K562 (cell line): ENCODE measurements around the gene PIMREG. TPM values are rescaled to one million over a fixed set of nuclear protein-coding genes. Genes with fewer than 3 reads are reported as not detected.

Experiments used
- ATAC-seq: fragments of 200-7000 bp; cut with Tn5 transposase; 3 replicates; pipeline ENCODE4 v1.9.1; 2020; ENCODE audit warnings: moderate library complexity
- BruUV-seq: library from RNA; stranded (reverse); fragments of 400-500 nt; replicated peaks from 2 replicates; lab custom pipeline; 2021; lab: Mats Ljungman, UMichigan
- CTCF ChIA-PET: fragments of 300-600 bp; formaldehyde crosslinking; extraction: SDS; loops from one replicate; lab custom pipeline; 2021; ENCODE audit warnings: low intra/inter-chr PET ratio; lab: Yijun Ruan, JAX
- POLR2A ChIA-PET: fragments of 300-600, 350-650 bp; sonication (Branson Sonifier 250); formaldehyde crosslinking; extraction: SDS; loops from one replicate; lab custom pipeline; 2021; ENCODE audit warnings: antibody characterized with exemption, inconsistent platforms; lab: Yijun Ruan, JAX
- DNase-seq, 4 experiments: peaks; one replicate each; pipeline versions ENCODE4 v3.0.0 to v3.0.0-alpha.2; 2011 to 2018; ENCODE audit warnings: low spot score in 3 of 4, mixed read lengths in 3 of 4; ENCODE audit errors: extremely low read depth in 1 of 4
- FAIRE-seq: peaks from 2 replicates; lab custom pipeline; 2011; peaks lifted over from hg19 to GRCh38; lab: Jason Lieb, UNC
- H2AFZ ChIP-seq: 2 replicates; pipeline ENCODE4 v1.6.0; 2011; ENCODE audit warnings: low read depth, low read length, control low read depth, inconsistent platforms
- H3K27ac ChIP-seq: fragments of 200-600 bp; 3 replicates; pipeline ENCODE4 v1.8.0; 2011; ENCODE audit warnings: low read depth, mild to moderate bottlenecking, control low read depth, inconsistent platforms, low read length, moderate library complexity, mixed read lengths; ENCODE audit errors: extremely low read depth
- H3K27me3 ChIP-seq, 2 experiments: fragments of 300-600 bp in 1 of 2; 2 replicates in 1 of 2; 3 replicates in 1 of 2; pipeline versions ENCODE4 v1.6.0 to v1.8.0; 2011; ENCODE audit warnings: inconsistent platforms in 2 of 2, low read length in 2 of 2, mild to moderate bottlenecking in 1 of 2, mixed read lengths in 1 of 2, moderate library complexity in 1 of 2; ENCODE audit not compliant: control insufficient read depth in 2 of 2, insufficient read depth in 2 of 2
- H3K36me3 ChIP-seq: fragments of 300-600 bp; 3 replicates; pipeline ENCODE4 v1.8.0; 2011; ENCODE audit warnings: mild to moderate bottlenecking, low read length, inconsistent platforms; ENCODE audit not compliant: control insufficient read depth, insufficient read depth
- H3K4me1 ChIP-seq, 2 experiments: fragments of 200-600 bp in 1 of 2; replicated peaks in 1 of 2; 2 replicates in 1 of 2; 3 replicates in 1 of 2; pipeline versions ENCODE4 v1.5.1 to v1.8.0; 2011; ENCODE audit warnings: inconsistent platforms in 2 of 2, low read length in 2 of 2, mild to moderate bottlenecking in 1 of 2, mixed read lengths in 1 of 2, moderate library complexity in 1 of 2; ENCODE audit not compliant: control insufficient read depth in 2 of 2, insufficient read depth in 2 of 2
- H3K4me2 ChIP-seq: 2 replicates; pipeline ENCODE4 v1.6.1; 2011; ENCODE audit warnings: low read length, control low read depth, inconsistent platforms, mixed read lengths; ENCODE audit not compliant: insufficient read depth
- H3K4me3 ChIP-seq: fragments of 200-600 bp; sonication (generic), shearing (Covaris generic); 2 replicates; pipeline ENCODE4 v1.5.1; 2016; ENCODE audit warnings: control low read depth, inconsistent platforms
- H3K79me2 ChIP-seq: fragments of 200-600 bp; 3 replicates; pipeline ENCODE4 v1.8.0; 2011; ENCODE audit warnings: low read length, inconsistent platforms; ENCODE audit not compliant: control insufficient read depth, insufficient read depth
- H3K9ac ChIP-seq, 2 experiments: 2 replicates each; pipeline versions ENCODE4 v1.6.0 to v1.6.1; 2011; ENCODE audit warnings: low read depth in 2 of 2, low read length in 2 of 2, control low read depth in 1 of 2, inconsistent platforms in 1 of 2, mild to moderate bottlenecking in 1 of 2, mixed read lengths in 1 of 2; ENCODE audit not compliant: insufficient read depth in 1 of 2
- H3K9me1 ChIP-seq: one replicate; pipeline ENCODE4 v1.6.0; 2011; ENCODE audit warnings: inconsistent platforms, mild to moderate bottlenecking, low read length, moderate library complexity; ENCODE audit not compliant: control insufficient read depth, insufficient read depth
- H3K9me3 ChIP-seq: replicated peaks from 2 replicates; pipeline ENCODE4 v1.5.1; 2011; ENCODE audit warnings: low read depth, low read length, inconsistent platforms; ENCODE audit not compliant: control insufficient read depth, insufficient read depth
- H4K20me1 ChIP-seq: replicated peaks from 2 replicates; pipeline ENCODE4 v1.6.1; 2011; ENCODE audit warnings: low read length, inconsistent platforms, mixed read lengths; ENCODE audit not compliant: control insufficient read depth, insufficient read depth
- CBX3 ChIP-seq, 2 experiments: IDR thresholded peaks; 1 replicate in 1 of 2; 2 replicates in 1 of 2; pipeline ENCODE4 v1.6.1; 2012; ENCODE audit warnings: inconsistent platforms in 2 of 2, low read length in 2 of 2, borderline replicate concordance in 1 of 2, control low read depth in 1 of 2
- EGR1 ChIP-seq: fragments of 450-650 bp; conservative IDR thresholded peaks from 2 replicates; pipeline ENCODE4 v1.6.1; 2017; ENCODE audit warnings: mild to moderate bottlenecking
- FOXP1 ChIP-seq: sonication (generic); formaldehyde crosslinking; IDR thresholded peaks from 2 replicates; pipeline ENCODE4 v1.8.0; 2022; ENCODE audit warnings: mild to moderate bottlenecking, missing genetic modification reagents
- GATAD2B ChIP-seq: fragments of 450-650 bp; IDR thresholded peaks from 2 replicates; pipeline ENCODE4 v1.6.1; 2017; ENCODE audit warnings: mild to moderate bottlenecking, borderline replicate concordance
- LARP7 ChIP-seq: fragments of 450-650 bp; IDR thresholded peaks from 2 replicates; pipeline ENCODE4 v1.6.1; 2016
- ZC3H4 ChIP-seq: sonication (generic); formaldehyde crosslinking; IDR thresholded peaks from 2 replicates; pipeline ENCODE4 v1.9.0; 2021; ENCODE audit warnings: missing genetic modification reagents, borderline replicate concordance
- ZNF316 ChIP-seq: fragments of 450-650 bp; IDR thresholded peaks from 2 replicates; pipeline ENCODE4 v1.6.1; 2016
- whole genome bisulfite sequencing: fragments of 100-300 bp; shearing (Covaris generic); methylation state at CpG from one replicate; pipeline ENCODE4 v1.1.6; 2016; ENCODE audit warnings: low coverage, mixed read lengths; ENCODE audit not compliant: insufficient coverage; ENCODE audit errors: missing lambda C conversion rate; 5-methylcytosine and 5-hydroxymethylcytosine counted together
- in situ Hi-C: fragments of 300-500 bp; cut with MboI; formaldehyde crosslinking; loops from 4 replicates; pipeline ENCODE4 v1.15.0; 2018; ENCODE audit warnings: inconsistent platforms, mixed read lengths
- intact Hi-C: fragments of 100-400 bp; cut with micrococcal nuclease; formaldehyde crosslinking; loops from 2 replicates; pipeline ENCODE4 v1.14.2; 2022
- polyA plus RNA-seq, 8 experiments: library from polyadenylated mRNA; depleted of rRNA in 4 of 8; stranded (reverse) in 5 of 8; unstranded in 3 of 8; fragments of >200 nt; fragmentation: Nextera tagmentation in 2 of 8; fragmentation: Illumina TruSeq in 1 of 8; extraction: Ambion mirVana in 2 of 8; extraction: Trizol in 1 of 8; gene quantifications; 2 replicates each; pipeline versions ENCODE4 v1.2.1 to v1.2.3, GENCODE V29; 2011 to 2014; ENCODE audit warnings: inconsistent platforms in 1 of 8, missing spikeins in 1 of 8
- total RNA-seq, 7 experiments: library from RNA; depleted of rRNA in 6 of 7; stranded (reverse); fragments of >200 nt in 6 of 7; fragmentation: Illumina TruSeq in 2 of 7; extraction: Trizol in 2 of 7; gene quantifications; 2 replicates each; pipeline versions ENCODE4 v1.2.1 to v1.2.3, GENCODE V29; 2011 to 2021; ENCODE audit warnings: low replicate concordance in 1 of 7
- TF ChIP-seq, protein P1 (sequence below), 2 experiments: fragments of 450-650 bp; IDR thresholded peaks; 2 replicates each; pipeline ENCODE4 v1.6.1; 2016
- TF ChIP-seq, protein P2 (sequence below): fragments of 450-650 bp; IDR thresholded peaks from 2 replicates; pipeline ENCODE4 v1.6.1; 2018; ENCODE audit not compliant: partially characterized antibody

The PIMREG gene
- total and polyA plus RNA-seq, 9 of the 15 experiments (the other 6 are each of a cell fraction or from before 2014, with no cell fraction given): 1.1 to 16.7 (median 9.4) TPM

DNA sequence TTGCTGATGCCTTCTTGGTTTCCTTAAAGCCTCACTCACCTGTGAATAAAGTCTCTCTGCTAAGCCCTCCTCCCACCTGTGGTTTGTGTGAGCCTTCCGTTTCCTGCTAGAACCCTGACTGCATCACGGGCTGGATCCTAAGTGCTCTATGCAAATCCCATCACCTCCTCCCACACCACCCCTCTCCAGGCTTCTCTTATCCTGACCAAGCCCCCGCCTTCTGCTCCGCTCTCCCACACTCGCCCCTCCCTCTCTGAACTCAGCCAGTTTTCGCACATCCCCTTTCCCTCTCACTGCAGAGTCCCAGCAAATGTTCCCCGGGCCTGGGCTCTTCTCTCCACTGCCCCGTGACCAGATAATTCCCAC, 51.8 kb downstream of the PIMREG start:
- Histone ChIP-seq H3K27me3 (peaks cover 0 to 28% of the 10 kb centered on the region in 2 experiments; a peak in 4 of 5 replicates), H3K79me2 (no peaks in the 10 kb centered on the region), H3K36me3 (no peaks in the 10 kb centered on the region), H3K4me2 (no peak overlapping the region), H4K20me1 (no peaks in the 10 kb centered on the region), H3K27ac (no peak overlapping the region), H3K9ac (no peak overlapping the region), H3K9me1 (no peaks in the 10 kb centered on the region), H3K4me3 (no peak overlapping the region), H3K4me1 (no peaks in the 10 kb centered on the region), H3K9me3 (no peaks in the 10 kb centered on the region), H2AFZ (no peak overlapping the region)
- DNase-seq: peak in 1 of 4 experiments; percentile 10
- TF ChIP-seq EGR1: 0 out of 2 replicates have a peak, but pooled peaks have one; percentile 21
- no peak for TF ChIP-seq FOXP1 (CRISPR knock-in tag)
- CTCF ChIA-PET: no interaction called here
- intact Hi-C loops (no loop called here), in situ Hi-C loops (no loop called here)
- POLR2A ChIA-PET: no interaction called here
- no TSS peak for BruUV-seq
- 0% methylated on average over 4 of the region's 8 CpGs for WGBS
- FAIRE-seq: no peak
- no peak for ATAC-seq

DNA sequence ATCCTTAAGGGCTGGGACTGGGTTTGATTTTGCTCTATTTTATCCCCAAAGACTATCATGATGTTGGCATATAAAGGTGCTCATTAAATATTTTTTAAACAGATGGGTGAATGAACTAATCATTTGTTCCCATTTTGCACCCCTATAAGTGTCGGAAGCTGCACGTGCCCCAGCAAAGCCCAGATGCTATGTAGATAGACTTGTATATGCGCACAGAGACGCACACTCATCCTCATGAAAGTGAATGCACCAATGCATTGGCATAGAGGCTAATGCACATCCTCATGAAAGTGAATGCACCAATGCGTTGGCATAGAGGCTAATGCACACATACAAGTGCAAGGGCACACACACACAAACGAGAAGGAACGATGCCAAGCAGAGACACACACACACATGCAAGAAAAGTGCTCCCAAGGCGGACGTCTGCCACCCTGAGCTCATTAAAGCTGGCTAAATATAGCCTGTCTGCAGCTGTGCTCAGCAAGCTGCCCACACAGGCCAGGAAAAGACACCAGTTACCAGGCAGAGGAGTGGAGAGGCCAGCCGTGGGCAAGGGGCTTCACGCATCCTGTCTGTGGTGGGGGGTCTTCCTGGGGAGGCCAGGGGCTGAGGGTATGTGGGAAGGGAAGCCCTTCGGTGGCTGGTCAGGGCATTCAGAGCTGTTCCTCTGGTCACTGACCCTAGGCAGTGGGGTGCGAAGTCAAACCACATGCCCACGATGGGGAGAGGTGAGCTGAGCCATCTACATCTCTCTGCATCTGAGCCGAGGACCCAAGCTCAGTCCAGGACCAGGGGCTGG, 52.6 kb downstream of the PIMREG start:
- H3K4me2 ChIP-seq: no peak overlapping the region
- TF ChIP-seq CBX3 (IDR thresholded peaks at IDR 0.05; ENCODE audit: borderline replicate concordance in 1 of 2, low read length in 2 of 2): no peak
- no peak for TF ChIP-seq ZC3H4 (CRISPR knock-in tag)
- TF ChIP-seq, protein P1, sequence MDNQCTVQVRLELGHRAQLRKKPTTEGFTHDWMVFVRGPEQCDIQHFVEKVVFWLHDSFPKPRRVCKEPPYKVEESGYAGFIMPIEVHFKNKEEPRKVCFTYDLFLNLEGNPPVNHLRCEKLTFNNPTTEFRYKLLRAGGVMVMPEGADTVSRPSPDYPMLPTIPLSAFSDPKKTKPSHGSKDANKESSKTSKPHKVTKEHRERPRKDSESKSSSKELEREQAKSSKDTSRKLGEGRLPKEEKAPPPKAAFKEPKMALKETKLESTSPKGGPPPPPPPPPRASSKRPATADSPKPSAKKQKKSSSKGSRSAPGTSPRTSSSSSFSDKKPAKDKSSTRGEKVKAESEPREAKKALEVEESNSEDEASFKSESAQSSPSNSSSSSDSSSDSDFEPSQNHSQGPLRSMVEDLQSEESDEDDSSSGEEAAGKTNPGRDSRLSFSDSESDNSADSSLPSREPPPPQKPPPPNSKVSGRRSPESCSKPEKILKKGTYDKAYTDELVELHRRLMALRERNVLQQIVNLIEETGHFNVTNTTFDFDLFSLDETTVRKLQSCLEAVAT (IDR thresholded peaks at IDR 0.05): no peak
- TF ChIP-seq ZNF316: no peak
- TF ChIP-seq, protein P2, sequence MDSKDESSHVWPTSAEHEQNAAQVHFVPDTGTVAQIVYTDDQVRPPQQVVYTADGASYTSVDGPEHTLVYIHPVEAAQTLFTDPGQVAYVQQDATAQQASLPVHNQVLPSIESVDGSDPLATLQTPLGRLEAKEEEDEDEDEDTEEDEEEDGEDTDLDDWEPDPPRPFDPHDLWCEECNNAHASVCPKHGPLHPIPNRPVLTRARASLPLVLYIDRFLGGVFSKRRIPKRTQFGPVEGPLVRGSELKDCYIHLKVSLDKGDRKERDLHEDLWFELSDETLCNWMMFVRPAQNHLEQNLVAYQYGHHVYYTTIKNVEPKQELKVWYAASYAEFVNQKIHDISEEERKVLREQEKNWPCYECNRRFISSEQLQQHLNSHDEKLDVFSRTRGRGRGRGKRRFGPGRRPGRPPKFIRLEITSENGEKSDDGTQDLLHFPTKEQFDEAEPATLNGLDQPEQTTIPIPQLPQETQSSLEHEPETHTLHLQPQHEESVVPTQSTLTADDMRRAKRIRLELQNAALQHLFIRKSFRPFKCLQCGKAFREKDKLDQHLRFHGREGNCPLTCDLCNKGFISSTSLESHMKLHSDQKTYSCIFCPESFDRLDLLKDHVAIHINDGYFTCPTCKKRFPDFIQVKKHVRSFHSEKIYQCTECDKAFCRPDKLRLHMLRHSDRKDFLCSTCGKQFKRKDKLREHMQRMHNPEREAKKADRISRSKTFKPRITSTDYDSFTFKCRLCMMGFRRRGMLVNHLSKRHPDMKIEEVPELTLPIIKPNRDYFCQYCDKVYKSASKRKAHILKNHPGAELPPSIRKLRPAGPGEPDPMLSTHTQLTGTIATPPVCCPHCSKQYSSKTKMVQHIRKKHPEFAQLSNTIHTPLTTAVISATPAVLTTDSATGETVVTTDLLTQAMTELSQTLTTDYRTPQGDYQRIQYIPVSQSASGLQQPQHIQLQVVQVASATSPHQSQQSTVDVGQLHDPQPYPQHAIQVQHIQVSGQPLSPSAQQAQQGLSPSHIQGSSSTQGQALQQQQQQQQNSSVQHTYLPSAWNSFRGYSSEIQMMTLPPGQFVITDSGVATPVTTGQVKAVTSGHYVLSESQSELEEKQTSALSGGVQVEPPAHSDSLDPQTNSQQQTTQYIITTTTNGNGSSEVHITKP: no peak
- no peak for TF ChIP-seq GATAD2B
- no peak for TF ChIP-seq LARP7

More for the DNA sequence above, 52.6 kb downstream of the PIMREG start:
- Histone ChIP-seq H3K27me3 (peaks cover 0 to 28% of the 10 kb centered on the region in 2 experiments; a peak in 4 of 5 replicates), H4K20me1 (no peaks in the 10 kb centered on the region), H3K9me3 (no peaks in the 10 kb centered on the region), H2AFZ (no peak overlapping the region), H3K4me3 (no peak overlapping the region), H3K9me1 (no peaks in the 10 kb centered on the region), H3K9ac (no peak overlapping the region), H3K4me1 (no peaks in the 10 kb centered on the region), H3K27ac (no peak overlapping the region), H3K79me2 (no peaks in the 10 kb centered on the region), H3K36me3 (no peaks in the 10 kb centered on the region)
- ChIA-PET CTCF (no interaction called here), POLR2A (interaction anchor here (1.0 kb wide), 1 partner anchor 13 kb away, joined by 3 read pairs; no protein-coding TSS in a partner anchor)
- intact Hi-C loops: no loop called here
- BruUV-seq: no TSS peak
- in situ Hi-C loops: no loop called here
- no peak for FAIRE-seq
- no peak for DNase-seq
- ATAC-seq: no peak
- 15% methylated on average over 11 of the region's 15 CpGs for WGBS
